ENCODE data around the gene DDIT3.

DNA sequence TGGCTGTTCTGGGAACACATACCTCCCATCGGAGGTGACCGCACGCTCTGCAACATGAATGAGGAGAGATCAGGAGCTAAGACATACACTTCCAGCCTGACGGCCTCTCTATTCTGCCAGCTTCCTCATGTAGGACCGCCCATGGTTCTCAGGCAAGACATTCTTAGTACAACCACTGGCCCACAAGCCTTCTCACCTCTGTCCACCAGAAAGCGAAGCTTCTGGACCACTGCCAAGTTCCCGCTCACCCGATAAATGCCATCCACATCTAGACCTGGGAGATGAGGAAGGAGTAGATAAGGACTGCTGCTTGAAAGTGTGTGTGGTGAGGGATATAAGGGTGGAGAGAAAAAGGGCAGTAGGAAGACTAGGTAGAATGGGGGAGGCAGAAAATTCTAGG, 45.9 kb downstream of the DDIT3 start:
- TF ChIP-seq, protein P1, sequence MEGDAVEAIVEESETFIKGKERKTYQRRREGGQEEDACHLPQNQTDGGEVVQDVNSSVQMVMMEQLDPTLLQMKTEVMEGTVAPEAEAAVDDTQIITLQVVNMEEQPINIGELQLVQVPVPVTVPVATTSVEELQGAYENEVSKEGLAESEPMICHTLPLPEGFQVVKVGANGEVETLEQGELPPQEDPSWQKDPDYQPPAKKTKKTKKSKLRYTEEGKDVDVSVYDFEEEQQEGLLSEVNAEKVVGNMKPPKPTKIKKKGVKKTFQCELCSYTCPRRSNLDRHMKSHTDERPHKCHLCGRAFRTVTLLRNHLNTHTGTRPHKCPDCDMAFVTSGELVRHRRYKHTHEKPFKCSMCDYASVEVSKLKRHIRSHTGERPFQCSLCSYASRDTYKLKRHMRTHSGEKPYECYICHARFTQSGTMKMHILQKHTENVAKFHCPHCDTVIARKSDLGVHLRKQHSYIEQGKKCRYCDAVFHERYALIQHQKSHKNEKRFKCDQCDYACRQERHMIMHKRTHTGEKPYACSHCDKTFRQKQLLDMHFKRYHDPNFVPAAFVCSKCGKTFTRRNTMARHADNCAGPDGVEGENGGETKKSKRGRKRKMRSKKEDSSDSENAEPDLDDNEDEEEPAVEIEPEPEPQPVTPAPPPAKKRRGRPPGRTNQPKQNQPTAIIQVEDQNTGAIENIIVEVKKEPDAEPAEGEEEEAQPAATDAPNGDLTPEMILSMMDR (IDR thresholded peaks at IDR 0.05; ENCODE audit: low read depth, low read length), result no peak
- TF ChIP-seq POLR2A (IDR thresholded peaks at IDR 0.05; ENCODE audit: extremely low read depth, insufficient read length), result no peak
- TF ChIP-seq, protein P2, sequence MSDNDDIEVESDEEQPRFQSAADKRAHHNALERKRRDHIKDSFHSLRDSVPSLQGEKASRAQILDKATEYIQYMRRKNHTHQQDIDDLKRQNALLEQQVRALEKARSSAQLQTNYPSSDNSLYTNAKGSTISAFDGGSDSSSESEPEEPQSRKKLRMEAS (IDR thresholded peaks at IDR 0.05; ENCODE audit: low read depth, low read length), result no peak

Data from NB4 (cell line).